ENCODE results near the gene CPPED1. TPM values are rescaled to one million over a fixed set of nuclear protein-coding genes. Genes with fewer than 3 reads are reported as not detected.

The CPPED1 gene
- total and polyA plus RNA-seq, 2 experiments from 2014 or later = 6.2 to 7.3 TPM

GRCh38 chr16:12695454-12695853, 108.2 kb downstream of the CPPED1 start:
- Mint-ChIP-seq H3K9me3 (no peaks in the 10 kb centered on the region), H3K4me1 (no peaks in the 10 kb centered on the region), H3K27ac (no peak overlapping the region), H3K36me3 (ENCODE audit: low read depth) (no peaks in the 10 kb centered on the region), H3K27me3 (ENCODE audit: insufficient read depth, low read depth, poor library complexity) (no peaks in the 10 kb centered on the region), H3K4me3 (no peak overlapping the region)
- H4K20me1 ChIP-seq (replicated peaks; ENCODE audit: insufficient read depth) = no peaks in the 10 kb centered on the region
- no peaks in the 10 kb centered on the region for H3F3A ChIP-seq (replicated peaks; ENCODE audit: low read depth)
- H3K4me1 ChIP-seq (ENCODE audit: insufficient read depth) = no peaks in the 10 kb centered on the region
- no peak overlapping the region for H2AFZ ChIP-seq
- no peaks in the 10 kb centered on the region for H3K79me2 ChIP-seq (replicated peaks; ENCODE audit: insufficient read depth)
- no peaks in the 10 kb centered on the region for H3K36me3 ChIP-seq (ENCODE audit: insufficient read depth)
- DNase-seq (ENCODE audit: low spot score) (no peak), ATAC-seq (no peak)
- no peak overlapping the region for H3K4me3 ChIP-seq
- TF ChIP-seq REST (IDR thresholded peaks at IDR 0.05; ENCODE audit: unreplicated experiment) (no peak), STAT1 (IDR thresholded peaks at IDR 0.05; ENCODE audit: unreplicated experiment) (no peak)
- H3K27me3 ChIP-seq (ENCODE audit: insufficient read depth) = no peaks in the 10 kb centered on the region
- no peak overlapping the region for H3K4me2 ChIP-seq
- no peak overlapping the region for H3K27ac ChIP-seq (ENCODE audit: low read depth)
- no peaks in the 10 kb centered on the region for H3K9me2 ChIP-seq (ENCODE audit: insufficient read depth)

DNA sequence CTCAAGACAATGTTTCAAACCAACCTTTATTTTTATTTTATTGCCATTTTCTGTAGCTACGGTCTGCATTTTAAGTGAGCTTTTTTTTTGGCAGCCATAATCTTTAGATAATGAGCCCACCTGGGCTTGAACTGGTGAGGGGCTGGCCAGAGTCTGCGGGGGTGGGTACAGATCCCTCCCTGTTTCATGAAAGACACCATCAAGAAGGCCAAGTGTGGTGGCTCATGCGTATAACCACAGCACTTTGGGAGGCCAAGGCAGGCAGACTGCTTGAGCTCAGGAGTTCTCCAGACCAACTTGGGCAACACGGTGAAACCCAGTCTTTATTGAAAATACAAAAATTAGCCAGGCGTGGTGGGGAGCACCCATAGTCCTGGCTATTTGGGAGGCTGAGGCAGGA, 113.7 kb downstream of the CPPED1 start:
- H3K27me3 Mint-ChIP-seq (ENCODE audit: insufficient read depth, low read depth, poor library complexity) = peaks cover 3% of the 10 kb centered on the region
- H3K4me2 ChIP-seq = no peak overlapping the region
- TF ChIP-seq NANOG (IDR thresholded peaks at IDR 0.05; ENCODE audit: borderline replicate concordance) (no peak), STAT1 (IDR thresholded peaks at IDR 0.05; ENCODE audit: unreplicated experiment) (no peak), POLR2AphosphoS5 (IDR thresholded peaks at IDR 0.05; ENCODE audit: low read depth) (no peak), ZNF462 (CRISPR knock-in tag; IDR thresholded peaks at IDR 0.05) (no peak), REST (IDR thresholded peaks at IDR 0.05; ENCODE audit: unreplicated experiment) (no peak), EZH2 (IDR thresholded peaks at IDR 0.05; ENCODE audit: low read depth, unreplicated experiment) (no peak)
- TF ChIP-seq, protein P1, sequence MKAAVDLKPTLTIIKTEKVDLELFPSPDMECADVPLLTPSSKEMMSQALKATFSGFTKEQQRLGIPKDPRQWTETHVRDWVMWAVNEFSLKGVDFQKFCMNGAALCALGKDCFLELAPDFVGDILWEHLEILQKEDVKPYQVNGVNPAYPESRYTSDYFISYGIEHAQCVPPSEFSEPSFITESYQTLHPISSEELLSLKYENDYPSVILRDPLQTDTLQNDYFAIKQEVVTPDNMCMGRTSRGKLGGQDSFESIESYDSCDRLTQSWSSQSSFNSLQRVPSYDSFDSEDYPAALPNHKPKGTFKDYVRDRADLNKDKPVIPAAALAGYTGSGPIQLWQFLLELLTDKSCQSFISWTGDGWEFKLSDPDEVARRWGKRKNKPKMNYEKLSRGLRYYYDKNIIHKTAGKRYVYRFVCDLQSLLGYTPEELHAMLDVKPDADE (IDR thresholded peaks at IDR 0.05) = no peak

More for the DNA sequence above, 113.7 kb downstream of the CPPED1 start:
- H3K4me3 ChIP-seq = no peak overlapping the region
- H3F3A ChIP-seq (replicated peaks; ENCODE audit: low read depth) = no peaks in the 10 kb centered on the region
- H3K4me1 ChIP-seq (ENCODE audit: insufficient read depth) = no peaks in the 10 kb centered on the region
- ATAC-seq (no peak), DNase-seq (ENCODE audit: low spot score) (no peak)
- H3K4me1 Mint-ChIP-seq = no peaks in the 10 kb centered on the region
- H4K20me1 ChIP-seq (replicated peaks; ENCODE audit: insufficient read depth) = no peaks in the 10 kb centered on the region
- no peak overlapping the region for H3K4me3 Mint-ChIP-seq
- H3K27ac Mint-ChIP-seq = no peak overlapping the region
- no peaks in the 10 kb centered on the region for H3K9me3 Mint-ChIP-seq
- H2AFZ ChIP-seq = no peak overlapping the region
- no peaks in the 10 kb centered on the region for H3K27me3 ChIP-seq (ENCODE audit: insufficient read depth)
- H3K79me2 ChIP-seq (replicated peaks; ENCODE audit: insufficient read depth) = no peaks in the 10 kb centered on the region
- H3K27ac ChIP-seq (ENCODE audit: low read depth) = no peak overlapping the region
- H3K36me3 Mint-ChIP-seq (ENCODE audit: low read depth) = no peaks in the 10 kb centered on the region; the same call in 2 of the 3 replicates
- H3K36me3 ChIP-seq (ENCODE audit: insufficient read depth) = no peaks in the 10 kb centered on the region
- no peaks in the 10 kb centered on the region for H3K9me2 ChIP-seq (ENCODE audit: insufficient read depth)

Measured in GM23338 (cell line).